HUES64 (cell line): ENCODE results near the gene USP36.
A peak's percentile ranks its signal among the peaks of the same experiment; 100 is the strongest.
"Not testable (repeated sequence)": the region's sequence is repeated elsewhere in the genome, so short reads cannot be mapped to it uniquely, and the experiment has no call there.

Experiments used
- H3K27ac ChIP-seq: 2 replicates; pipeline ENCODE4 v1.7.0; 2013; ENCODE audit warnings: low read depth, low read length, inconsistent platforms
- H3K27me3 ChIP-seq: 2 replicates; pipeline ENCODE4 v1.6.1; 2013; ENCODE audit warnings: mild to moderate bottlenecking, low read length; ENCODE audit not compliant: insufficient read depth
- H3K36me3 ChIP-seq: 2 replicates; pipeline ENCODE4 v1.6.1; 2013; ENCODE audit warnings: mild to moderate bottlenecking, low read length; ENCODE audit not compliant: insufficient read depth
- H3K4me1 ChIP-seq: 2 replicates; pipeline ENCODE4 v1.6.1; 2013; ENCODE audit warnings: mild to moderate bottlenecking, low read length, moderate library complexity; ENCODE audit not compliant: insufficient read depth
- H3K4me3 ChIP-seq: 2 replicates; pipeline ENCODE4 v1.5.1; 2013; ENCODE audit warnings: mild to moderate bottlenecking, low read length, moderate library complexity
- H3K9ac ChIP-seq: 2 replicates; pipeline ENCODE4 v1.6.1; 2013; ENCODE audit warnings: mild to moderate bottlenecking, low read depth, low read length
- H3K9me3 ChIP-seq: 2 replicates; pipeline ENCODE4 v1.6.1; 2013; ENCODE audit warnings: low read depth, low read length; ENCODE audit not compliant: insufficient read depth
- WGBS: fragments of 150-250, 120-280 bp; methylation state at CpG from one replicate; pipeline ENCODE4 v1.1.7; 2013; ENCODE audit warnings: missing lambda C conversion rate; 5-methylcytosine and 5-hydroxymethylcytosine counted together

The USP36 gene

GRCh38 chr17:78882540-78883088 lies 42.0 kb upstream of the USP36 start:
- 85% methylated on average over 14 of the region's 14 CpGs for WGBS
- H3K27ac ChIP-seq, result peak overlapping the region; percentile 23; the same call in 1 of the 2 replicates
- H3K36me3 ChIP-seq, result no peaks in the 10 kb centered on the region
- no peaks in the 10 kb centered on the region for H3K27me3 ChIP-seq
- H3K4me3 ChIP-seq, result no peak overlapping the region
- H3K9me3 ChIP-seq, result no peaks in the 10 kb centered on the region
- H3K4me1 ChIP-seq, result peaks cover 18% of the 10 kb centered on the region; the same call in 1 of the 2 replicates
- H3K9ac ChIP-seq, result no peak overlapping the region

DNA sequence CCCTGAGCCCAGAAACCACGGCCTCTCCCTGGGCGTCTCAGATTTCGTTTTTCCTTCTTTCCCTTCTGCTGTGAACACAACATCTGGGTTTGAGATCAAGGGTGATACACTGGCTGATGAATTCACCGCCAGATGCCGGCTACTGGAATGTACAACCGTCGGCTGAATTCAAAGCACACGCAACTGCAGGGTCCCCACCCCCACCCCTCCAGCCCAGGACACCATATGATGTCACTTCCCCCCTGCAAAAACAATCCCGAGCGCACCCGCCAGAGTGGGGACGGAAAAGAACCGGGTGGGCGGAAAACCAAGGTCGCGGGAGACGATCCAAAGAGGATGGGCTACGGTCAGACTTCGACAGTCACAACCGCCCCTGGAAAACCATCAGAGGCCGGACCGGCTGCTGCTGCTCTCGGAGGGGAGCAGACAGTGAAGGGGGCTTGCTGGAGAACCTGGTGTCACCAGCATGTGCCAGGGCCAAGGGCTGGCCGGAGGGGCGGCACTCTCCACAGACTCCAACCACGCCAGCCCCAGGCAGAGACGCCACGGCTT lies 39.1 kb upstream of the USP36 start:
- H3K9me3 ChIP-seq, result no peaks in the 10 kb centered on the region
- no peaks in the 10 kb centered on the region for H3K36me3 ChIP-seq
- H3K4me3 ChIP-seq, result no peak overlapping the region
- H3K9ac ChIP-seq, result no peak overlapping the region
- 88% methylated on average over 28 of the region's 28 CpGs for WGBS
- no peak overlapping the region for H3K27ac ChIP-seq
- H3K27me3 ChIP-seq, result no peaks in the 10 kb centered on the region
- peaks cover 25% of the 10 kb centered on the region; the same call in 1 of the 2 replicates for H3K4me1 ChIP-seq

- H3K27ac ChIP-seq, result no peak overlapping the region
- no peaks in the 10 kb centered on the region for H3K27me3 ChIP-seq
- H3K4me1 ChIP-seq, result peaks cover 18% of the 10 kb centered on the region; the same call in 1 of the 2 replicates
- H3K9me3 ChIP-seq, result no peaks in the 10 kb centered on the region
- H3K4me3 ChIP-seq, result no peak overlapping the region
- 94% methylated on average over 14 of the region's 14 CpGs for WGBS
- H3K36me3 ChIP-seq, result no peaks in the 10 kb centered on the region
- no peak overlapping the region for H3K9ac ChIP-seq
Observed at GRCh38 chr17:78878871-78879527, 38.4 kb upstream of the USP36 start.

DNA sequence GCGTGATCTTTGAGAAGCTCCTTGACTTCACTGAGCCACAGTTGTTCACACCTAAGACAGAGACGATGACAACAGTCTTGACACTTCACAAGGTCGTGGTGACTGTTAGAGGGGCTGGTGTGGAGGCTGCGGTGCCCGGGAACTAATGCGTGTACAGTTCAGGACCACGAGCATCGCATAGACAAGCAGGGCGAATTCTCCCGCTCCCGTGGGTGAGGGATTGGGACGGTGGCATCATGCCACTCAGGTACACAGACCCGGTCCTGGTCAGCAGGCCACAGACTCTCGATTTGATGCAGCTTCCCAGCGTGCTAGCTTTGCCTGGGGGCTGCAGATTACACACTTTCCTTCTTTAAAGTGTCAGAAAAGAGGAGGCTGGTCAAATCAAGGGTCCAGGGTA lies 37.6 kb upstream of the USP36 start:
- H3K9me3 ChIP-seq, result no peaks in the 10 kb centered on the region
- H3K36me3 ChIP-seq, result no peaks in the 10 kb centered on the region
- H3K27me3 ChIP-seq, result no peaks in the 10 kb centered on the region
- no peak overlapping the region for H3K27ac ChIP-seq
- 95% methylated on average over 15 of the region's 15 CpGs for WGBS
- H3K4me3 ChIP-seq, result no peak overlapping the region
- no peak overlapping the region for H3K9ac ChIP-seq
- peaks cover 13% of the 10 kb centered on the region; the same call in 1 of the 2 replicates for H3K4me1 ChIP-seq

DNA sequence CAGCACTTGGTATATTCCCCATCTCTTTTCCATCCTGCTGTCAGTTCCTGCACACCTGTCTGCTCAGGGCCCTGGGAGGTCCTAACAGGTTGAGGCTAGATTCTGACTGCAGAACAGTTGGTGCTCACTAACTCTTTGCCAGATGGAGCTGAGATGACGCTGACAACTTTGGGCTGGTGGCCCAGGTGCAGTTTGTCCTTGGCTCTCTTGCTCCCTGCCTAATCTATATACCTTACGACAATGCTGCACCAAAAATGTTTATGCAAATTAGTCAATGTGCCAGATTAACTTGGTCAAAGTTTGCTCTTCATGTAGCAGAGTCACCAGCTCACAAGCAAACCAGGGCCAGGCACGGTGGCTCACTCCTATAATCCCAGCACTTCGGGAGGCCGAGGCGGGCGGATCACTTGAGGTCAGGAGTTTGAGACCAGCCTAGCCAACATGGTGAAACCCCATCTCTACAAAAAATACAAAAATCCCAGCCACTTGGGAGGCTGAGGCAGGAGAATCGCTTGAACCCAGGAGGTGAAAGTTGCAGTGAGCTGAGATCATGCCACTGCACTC lies 36.4 kb upstream of the USP36 start:
- H3K27me3 ChIP-seq, H3K27ac ChIP-seq, H3K9ac ChIP-seq, H3K36me3 ChIP-seq, H3K4me1 ChIP-seq, H3K9me3 ChIP-seq, H3K4me3 ChIP-seq: not testable (repeated sequence)
- WGBS, result 95% methylated on average over 8 of the region's 8 CpGs

DNA sequence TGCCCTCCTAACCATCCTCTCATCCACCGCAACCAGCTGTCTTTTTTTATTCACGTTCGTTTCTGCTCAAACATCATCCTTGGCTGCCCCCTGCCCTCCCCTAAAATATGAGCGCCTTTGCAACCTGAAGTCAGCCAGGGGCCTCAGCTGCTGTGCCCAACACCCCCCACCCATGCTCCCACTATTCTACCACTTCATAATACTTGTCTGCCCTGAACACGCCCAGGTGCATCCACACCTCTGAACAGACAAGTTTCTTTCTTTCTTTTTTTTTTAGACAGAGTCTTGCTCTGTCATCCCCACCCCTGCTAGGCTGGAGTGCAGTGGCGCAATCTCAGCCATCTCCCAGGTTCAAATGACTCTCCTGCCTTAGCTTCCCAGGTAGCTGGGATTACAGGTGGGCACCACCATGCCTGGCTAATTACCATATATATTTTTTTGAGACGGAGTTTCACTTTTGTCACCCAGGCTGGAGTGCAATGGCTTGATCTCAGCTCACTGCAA lies 35.5 kb upstream of the USP36 start:
- no peak overlapping the region for H3K27ac ChIP-seq
- no peaks in the 10 kb centered on the region for H3K9me3 ChIP-seq
- peaks cover 7% of the 10 kb centered on the region; the same call in 1 of the 2 replicates for H3K4me1 ChIP-seq
- 96% methylated on average over 7 of the region's 7 CpGs for WGBS
- H3K9ac ChIP-seq, result no peak overlapping the region
- no peak overlapping the region for H3K4me3 ChIP-seq
- peaks cover 6% of the 10 kb centered on the region; the same call in 1 of the 2 replicates for H3K36me3 ChIP-seq
- H3K27me3 ChIP-seq, result no peaks in the 10 kb centered on the region

GRCh38 chr17:78875363-78876093 lies 34.9 kb upstream of the USP36 start:
- Histone ChIP-seq H3K9ac (no peak overlapping the region), H3K27me3 (no peaks in the 10 kb centered on the region), H3K27ac (no peak overlapping the region), H3K4me3 (no peak overlapping the region), H3K36me3 (peaks cover 11% of the 10 kb centered on the region), H3K4me1 (peaks cover 7% of the 10 kb centered on the region; the same call in 1 of the 2 replicates), H3K9me3 (no peaks in the 10 kb centered on the region)
- WGBS, result 89% methylated on average over 9 of the region's 9 CpGs

- H3K4me1 ChIP-seq, result peaks cover 7% of the 10 kb centered on the region; the same call in 1 of the 2 replicates
- 94% methylated on average over 21 of the region's 21 CpGs for WGBS
- H3K4me3 ChIP-seq, result no peak overlapping the region
- no peak overlapping the region for H3K9ac ChIP-seq
- peaks cover 15% of the 10 kb centered on the region for H3K36me3 ChIP-seq
- no peak overlapping the region for H3K27ac ChIP-seq
- H3K9me3 ChIP-seq, result no peaks in the 10 kb centered on the region
- H3K27me3 ChIP-seq, result no peaks in the 10 kb centered on the region
Observed at GRCh38 chr17:78873519-78874340, 33.1 kb upstream of the USP36 start.

- Histone ChIP-seq H3K27me3 (no peaks in the 10 kb centered on the region), H3K4me3 (no peak overlapping the region), H3K36me3 (peaks cover 22% of the 10 kb centered on the region), H3K9me3 (no peaks in the 10 kb centered on the region), H3K27ac (no peak overlapping the region), H3K9ac (no peak overlapping the region), H3K4me1 (peaks cover 7% of the 10 kb centered on the region; the same call in 1 of the 2 replicates)
- 96% methylated on average over 6 of the region's 6 CpGs for WGBS
Observed at GRCh38 chr17:78872486-78872885, 31.9 kb upstream of the USP36 start.

DNA sequence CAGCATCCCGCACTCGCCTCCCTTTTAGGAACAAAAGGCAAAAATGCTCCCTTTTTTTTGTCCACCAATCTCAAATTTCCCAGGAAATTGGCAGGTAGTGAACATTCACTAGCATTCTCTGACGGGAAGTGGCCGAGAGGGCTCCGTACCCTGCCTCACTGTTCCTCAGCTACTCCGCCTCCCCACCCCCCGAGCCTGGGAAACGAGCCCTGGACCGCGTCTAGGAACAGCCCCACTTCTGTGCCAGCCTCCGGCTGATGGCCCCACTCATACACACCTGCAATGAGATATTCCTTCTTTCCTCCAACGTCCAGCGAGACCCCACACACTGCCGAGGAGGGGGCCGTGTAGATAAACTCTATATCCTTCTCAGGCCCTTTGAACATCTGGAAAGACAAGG lies 30.0 kb upstream of the USP36 start:
- Histone ChIP-seq H3K36me3 (peaks cover 22% of the 10 kb centered on the region), H3K9me3 (no peaks in the 10 kb centered on the region), H3K27ac (no peak overlapping the region), H3K4me1 (peaks cover 3% of the 10 kb centered on the region; the same call in 1 of the 2 replicates), H3K27me3 (no peaks in the 10 kb centered on the region), H3K4me3 (no peak overlapping the region), H3K9ac (no peak overlapping the region)
- 89% methylated on average over 15 of the region's 15 CpGs for WGBS
